Endothelial cell of umbilical vein (primary cell): ENCODE measurements around the gene RNASE13. TPM values are rescaled to one million over a fixed set of nuclear protein-coding genes. Genes with fewer than 3 reads are reported as not detected.

Experiments
- BruUV-seq: library from RNA; stranded (reverse); fragments of 400-500 nt; replicated peaks from 2 replicates; lab custom pipeline; 2021; lab: Mats Ljungman, UMichigan
- CTCF ChIA-PET: fragments of 300-600, 350-600 bp; sonication (Branson Sonifier 250); formaldehyde crosslinking; loops from one replicate; lab custom pipeline; 2021; ENCODE audit warnings: antibody characterized with exemption, inconsistent platforms; lab: Charles Lee
- POLR2A ChIA-PET: fragments of 300-600, 350-600 bp; sonication (Branson Sonifier 250); formaldehyde crosslinking; loops from one replicate; lab custom pipeline; 2021; ENCODE audit warnings: antibody characterized with exemption, inconsistent platforms; lab: Charles Lee
- DNase-seq: peaks from one replicate; pipeline ENCODE4 v3.0.0-alpha.2; 2011; ENCODE audit warnings: low read depth, low spot score
- FAIRE-seq: peaks from 2 replicates; lab custom pipeline; 2011; peaks lifted over from hg19 to GRCh38; lab: Jason Lieb, UNC
- H2AFZ ChIP-seq: 2 replicates; pipeline ENCODE4 v1.6.0; 2012; ENCODE audit warnings: low read depth, low read length, control low read depth, inconsistent platforms
- H3K27ac ChIP-seq: 2 replicates; pipeline ENCODE4 v1.5.1; 2011; ENCODE audit warnings: low read depth, mild to moderate bottlenecking, control low read depth, low read length, moderate library complexity; ENCODE audit not compliant: insufficient read depth
- H3K27me3 ChIP-seq, 2 experiments: 2 replicates each; pipeline versions ENCODE4 v1.6.0 to v1.6.1; 2011; ENCODE audit warnings: low read length in 2 of 2, mixed read lengths in 1 of 2; ENCODE audit not compliant: control insufficient read depth in 2 of 2, insufficient read depth in 2 of 2
- H3K36me3 ChIP-seq, 2 experiments: 2 replicates in 1 of 2; 3 replicates in 1 of 2; pipeline ENCODE4 v1.5.1; 2011; ENCODE audit warnings: low read length in 2 of 2, mild to moderate bottlenecking in 1 of 2, moderate library complexity in 1 of 2; ENCODE audit not compliant: control insufficient read depth in 2 of 2, insufficient read depth in 2 of 2; ENCODE audit errors: extremely low read depth in 1 of 2
- H3K4me1 ChIP-seq: 3 replicates; pipeline ENCODE4 v1.5.1; 2011; ENCODE audit warnings: mild to moderate bottlenecking, low read length; ENCODE audit not compliant: control insufficient read depth, insufficient read depth; ENCODE audit errors: extremely low read depth
- H3K4me2 ChIP-seq: 2 replicates; pipeline ENCODE4 v1.6.1; 2011; ENCODE audit warnings: low read length, control low read depth, mixed read lengths; ENCODE audit not compliant: insufficient read depth
- H3K4me3 ChIP-seq, 3 experiments: fragments of 200-600 bp in 1 of 3; sonication (generic), shearing (Covaris generic) in 1 of 3; replicated peaks in 1 of 3; 2 replicates each; pipeline ENCODE4 v1.5.1; 2011 to 2016; ENCODE audit warnings: control low read depth in 3 of 3, low read length in 3 of 3, mild to moderate bottlenecking in 2 of 3, inconsistent platforms in 1 of 3, low read depth in 1 of 3, moderate library complexity in 1 of 3; ENCODE audit not compliant: insufficient read depth in 1 of 3
- H3K79me2 ChIP-seq: 2 replicates; pipeline ENCODE4 v1.6.0; 2012; ENCODE audit warnings: low read length, inconsistent platforms; ENCODE audit not compliant: control insufficient read depth, insufficient read depth
- H3K9ac ChIP-seq: replicated peaks from 2 replicates; pipeline ENCODE3; 2011; ENCODE audit warnings: low read length, control low read depth; ENCODE audit not compliant: insufficient read depth; ENCODE audit errors: extremely low read depth
- H3K9me1 ChIP-seq: replicated peaks from 3 replicates; pipeline ENCODE4 v1.6.0; 2011; ENCODE audit warnings: mild to moderate bottlenecking, low read length; ENCODE audit not compliant: control insufficient read depth, insufficient read depth; ENCODE audit errors: extremely low read depth
- H3K9me3 ChIP-seq: replicated peaks from 2 replicates; pipeline ENCODE4 v1.5.1; 2012; ENCODE audit warnings: low read length, inconsistent platforms; ENCODE audit not compliant: control insufficient read depth, insufficient read depth
- H4K20me1 ChIP-seq: replicated peaks from 2 replicates; pipeline ENCODE3; 2011; ENCODE audit warnings: mild to moderate bottlenecking, low read length; ENCODE audit not compliant: control insufficient read depth, insufficient read depth; ENCODE audit errors: extremely low read depth
- EZH2 ChIP-seq: IDR thresholded peaks from 2 replicates; pipeline ENCODE4 v1.6.1; 2012; ENCODE audit warnings: borderline replicate concordance, low read depth, mild to moderate bottlenecking, moderate library complexity, low read length, inconsistent platforms; ENCODE audit not compliant: severe bottlenecking
- FOS ChIP-seq: IDR thresholded peaks from 2 replicates; pipeline ENCODE4 v1.6.1; 2011; ENCODE audit warnings: mild to moderate bottlenecking, low read length, moderate library complexity, borderline replicate concordance; ENCODE audit not compliant: insufficient read depth
- GATA2 ChIP-seq: IDR thresholded peaks from 2 replicates; pipeline ENCODE4 v1.7.0; 2011; ENCODE audit warnings: low read depth, mild to moderate bottlenecking, moderate library complexity, mixed read lengths, low read length; ENCODE audit not compliant: insufficient read length, insufficient read depth
- JUN ChIP-seq: IDR thresholded peaks from 2 replicates; pipeline ENCODE4 v1.6.1; 2011; ENCODE audit warnings: borderline replicate concordance, low read depth; ENCODE audit not compliant: insufficient read length, insufficient read depth
- MYC ChIP-seq: IDR thresholded peaks from one replicate; pipeline ENCODE4 v1.6.1; 2011; ENCODE audit warnings: mild to moderate bottlenecking, low read depth, low read length
- POLR2A ChIP-seq: IDR thresholded peaks from 2 replicates; pipeline ENCODE4 v1.6.1; 2012; ENCODE audit warnings: low read depth, mild to moderate bottlenecking, control low read depth, low read length
- POLR2AphosphoS5 ChIP-seq: IDR thresholded peaks from 2 replicates; pipeline ENCODE4 v1.6.1; 2012; ENCODE audit warnings: low read depth, mild to moderate bottlenecking, control low read depth, low read length, moderate library complexity; ENCODE audit not compliant: insufficient read depth
- dilution Hi-C: fragments of 300-500 bp; cut with MboI; formaldehyde crosslinking; loops from one replicate; pipeline ENCODE4 v1.15.0; 2019; ENCODE audit warnings: low sequenced_read_pairs; ENCODE audit not compliant: extremely low pct_ligation_motif_present
- intact Hi-C: fragments of 100-400 bp; cut with micrococcal nuclease; formaldehyde crosslinking; loops from one replicate; pipeline ENCODE4 v1.10.0; 2022
- polyA plus RNA-seq, 4 experiments: library from polyadenylated mRNA; depleted of rRNA in 3 of 4; stranded (reverse) in 3 of 4; unstranded in 1 of 4; fragments of >200 nt; gene quantifications; 2 replicates each; pipeline versions ENCODE4 v1.2.1 to v1.2.3, GENCODE V29; 2011 to 2012; ENCODE audit warnings: missing spikeins in 1 of 4
- total RNA-seq: library from RNA; stranded (reverse); gene quantifications from 2 replicates; pipeline ENCODE4 v1.2.3, GENCODE V29; 2021
- TF ChIP-seq, protein P1 (sequence below), 2 donors: IDR thresholded peaks; 1 replicate in 1 of 2; 2 replicates in 1 of 2; pipeline ENCODE4 v1.5.1; 2011; ENCODE audit warnings: low read length in 2 of 2, mild to moderate bottlenecking in 2 of 2, moderate library complexity in 2 of 2, control low read depth in 1 of 2, inconsistent platforms in 1 of 2, low read depth in 1 of 2; ENCODE audit not compliant: insufficient read depth in 1 of 2; ENCODE audit errors: extremely low read depth in 1 of 2
- TF ChIP-seq, protein P2 (sequence below): IDR thresholded peaks from 2 replicates; pipeline ENCODE4 v1.6.1; 2011; ENCODE audit not compliant: insufficient read depth, insufficient read length

The RNASE13 gene
- total and polyA plus RNA-seq, 2 donors (not counting 3 experiments of a cell fraction or from before 2014, with no cell fraction given), result not detected

DNA sequence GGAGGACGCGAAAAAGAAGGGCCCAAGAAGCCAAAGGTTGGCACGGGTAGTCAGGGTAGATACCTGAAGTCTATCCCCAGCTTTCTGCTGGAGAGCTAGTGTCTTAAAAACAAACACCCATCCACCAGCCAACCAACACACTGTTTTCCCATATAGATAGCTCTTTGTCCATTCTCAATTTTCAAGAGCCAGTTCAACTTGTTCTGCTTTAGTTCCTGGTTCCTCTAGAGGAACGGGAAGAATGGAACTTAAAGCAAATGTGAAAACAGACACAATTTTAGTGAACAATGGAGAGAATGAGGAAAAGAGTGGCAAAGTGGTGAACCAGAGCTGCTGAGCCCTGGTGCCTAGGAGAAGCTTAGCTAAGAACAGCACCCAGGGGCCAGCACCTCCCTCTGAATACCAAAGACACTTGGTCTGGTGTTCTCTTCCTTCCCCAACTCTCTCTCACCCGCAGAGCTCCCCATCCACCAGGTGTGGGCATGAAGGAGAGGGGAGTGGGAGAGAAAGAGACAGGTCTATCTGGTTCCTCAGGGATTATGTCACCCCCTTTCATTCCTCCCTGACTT is 13.5 kb downstream of the RNASE13 start:
- no peak for TF ChIP-seq MYC
- no peak for TF ChIP-seq POLR2A
- no peak for TF ChIP-seq POLR2AphosphoS5
- TF ChIP-seq, protein P1, sequence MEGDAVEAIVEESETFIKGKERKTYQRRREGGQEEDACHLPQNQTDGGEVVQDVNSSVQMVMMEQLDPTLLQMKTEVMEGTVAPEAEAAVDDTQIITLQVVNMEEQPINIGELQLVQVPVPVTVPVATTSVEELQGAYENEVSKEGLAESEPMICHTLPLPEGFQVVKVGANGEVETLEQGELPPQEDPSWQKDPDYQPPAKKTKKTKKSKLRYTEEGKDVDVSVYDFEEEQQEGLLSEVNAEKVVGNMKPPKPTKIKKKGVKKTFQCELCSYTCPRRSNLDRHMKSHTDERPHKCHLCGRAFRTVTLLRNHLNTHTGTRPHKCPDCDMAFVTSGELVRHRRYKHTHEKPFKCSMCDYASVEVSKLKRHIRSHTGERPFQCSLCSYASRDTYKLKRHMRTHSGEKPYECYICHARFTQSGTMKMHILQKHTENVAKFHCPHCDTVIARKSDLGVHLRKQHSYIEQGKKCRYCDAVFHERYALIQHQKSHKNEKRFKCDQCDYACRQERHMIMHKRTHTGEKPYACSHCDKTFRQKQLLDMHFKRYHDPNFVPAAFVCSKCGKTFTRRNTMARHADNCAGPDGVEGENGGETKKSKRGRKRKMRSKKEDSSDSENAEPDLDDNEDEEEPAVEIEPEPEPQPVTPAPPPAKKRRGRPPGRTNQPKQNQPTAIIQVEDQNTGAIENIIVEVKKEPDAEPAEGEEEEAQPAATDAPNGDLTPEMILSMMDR (IDR thresholded peaks at IDR 0.05; ENCODE audit: extremely low read depth in 1 of 2, insufficient read depth in 1 of 2, low read depth in 1 of 2, low read length in 2 of 2), result no peak
- no peak for TF ChIP-seq EZH2
- no peak for TF ChIP-seq FOS
- no peak for TF ChIP-seq GATA2
- TF ChIP-seq JUN, result no peak
- TF ChIP-seq, protein P2, sequence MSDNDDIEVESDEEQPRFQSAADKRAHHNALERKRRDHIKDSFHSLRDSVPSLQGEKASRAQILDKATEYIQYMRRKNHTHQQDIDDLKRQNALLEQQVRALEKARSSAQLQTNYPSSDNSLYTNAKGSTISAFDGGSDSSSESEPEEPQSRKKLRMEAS, result no peak
- peaks cover 37 to 49% of the 10 kb centered on the region in 2 experiments for H3K27me3 ChIP-seq
- no peak overlapping the region for H3K4me3 ChIP-seq
- no peak overlapping the region for H3K4me2 ChIP-seq
- DNase-seq, result no peak
- no TSS peak for BruUV-seq
- H3K4me1 ChIP-seq, result no peaks in the 10 kb centered on the region
- ChIA-PET POLR2A (no interaction called here), CTCF (interaction anchor here (1.0 to 1.5 kb wide), 6 partner anchors 9 to 84 kb away, joined by 3 to 5 read pairs (median 3); no protein-coding TSS in a partner anchor)
- no peak overlapping the region for H3K9ac ChIP-seq
- intact Hi-C loops (no loop called here), dilution Hi-C loops (no loop called here)
- no peak overlapping the region for H3K27ac ChIP-seq
- no peaks in the 10 kb centered on the region for H3K9me1 ChIP-seq
- H2AFZ ChIP-seq, result no peak overlapping the region
- H3K79me2 ChIP-seq, result no peaks in the 10 kb centered on the region
- no peaks in the 10 kb centered on the region for H3K36me3 ChIP-seq
- no peaks in the 10 kb centered on the region for H4K20me1 ChIP-seq
- H3K9me3 ChIP-seq, result no peaks in the 10 kb centered on the region
- FAIRE-seq, result no peak
